Ovary (tissue), 9 donors: ENCODE data around the gene BAHCC1. TPM values are rescaled to one million over a fixed set of nuclear protein-coding genes. Genes with fewer than 3 reads are reported as not detected.

Source experiments
- DNase-seq, 5 donors: peaks; one replicate each; pipeline ENCODE4 v3.0.0-alpha.2; 2019 to 2020
- H3K27ac ChIP-seq, 2 donors: fragments of 200-600 bp; one replicate each; pipeline versions ENCODE4 v1.5.1 to v1.8.0; 2019 to 2022
- H3K27me3 ChIP-seq: fragments of 200-600 bp; one replicate; pipeline ENCODE4 v1.8.0; 2022
- H3K36me3 ChIP-seq: fragments of 200-600 bp; sonication (generic); one replicate; pipeline ENCODE4 v1.5.1; 2019
- H3K4me1 ChIP-seq: one replicate; pipeline ENCODE4 v1.8.1; 2013; ENCODE audit warnings: mild to moderate bottlenecking, moderate library complexity; ENCODE audit not compliant: insufficient read depth
- H3K4me3 ChIP-seq: fragments of 200-600 bp; sonication (generic); one replicate; pipeline ENCODE4 v1.5.1; 2017
- H3K9me3 ChIP-seq, 2 donors: fragments of 200-600 bp in 1 of 2; sonication (generic) in 1 of 2; one replicate each; pipeline versions ENCODE4 v1.5.1 to v1.8.1; 2013 to 2019; ENCODE audit warnings: mild to moderate bottlenecking in 1 of 2, moderate library complexity in 1 of 2
- EP300 ChIP-seq: sonication (generic); formaldehyde crosslinking; IDR thresholded peaks from one replicate; pipeline ENCODE4 v1.6.1; 2017; ENCODE audit warnings: antibody characterized with exemption
- POLR2A ChIP-seq: fragments of 450-650 bp; IDR thresholded peaks from one replicate; pipeline ENCODE4 v1.6.1; 2017; ENCODE audit warnings: antibody characterized with exemption, mild to moderate bottlenecking, moderate library complexity
- whole genome bisulfite sequencing, 3 donors: extraction: QIAGEN DNeasy Blood & Tissue Kit in 1 of 3; methylation state at CpG; one replicate each; pipeline versions ENCODE4 v1.1.5 to v1.1.7; 2013 to 2017; 5-methylcytosine and 5-hydroxymethylcytosine counted together
- intact Hi-C, 4 donors: fragments of 100-400 bp; cut with DNase I; formaldehyde crosslinking; loops; one replicate each; pipeline versions ENCODE4 v1.11.0 to v1.15.1; 2022 to 2023
- polyA plus RNA-seq, 2 donors: library from polyadenylated mRNA; stranded (reverse); fragments of 200-250 nt in 1 of 2; fragments of 350-450 nt in 1 of 2; fragmentation: Illumina TruSeq in 1 of 2; extraction: RNeasy Lipid Tissue Mini Kit (QIAGEN cat#74804) in 1 of 2; gene quantifications; one replicate each; pipeline ENCODE4 v1.2.3, GENCODE V29; 2013 to 2014
- total RNA-seq, 7 donors: library from RNA; depleted of rRNA in 2 of 7; stranded (reverse); fragments of >200 nt in 2 of 7; fragmentation: NEBNext Ultra II Directional in 3 of 7; extraction: Animal tissue kit (Norgen Biotek cat#: 25700) in 3 of 7; gene quantifications; one replicate each; pipeline versions ENCODE4 v1.1.0 to v1.2.4, GENCODE V29; 2016 to 2023
- TF ChIP-seq, protein P1 (sequence below), 3 donors: fragments of 450-650 bp in 2 of 3; fragments of 200-600 bp in 1 of 3; IDR thresholded peaks; one replicate each; pipeline versions ENCODE4 v1.5.1 to v1.8.0; 2016 to 2022; ENCODE audit warnings: antibody characterized with exemption in 3 of 3, mild to moderate bottlenecking in 1 of 3
- donor health status: DM: no; HTN: no; CAD: no; lungs with moderate emphysema.
- donor health status: DM: no; HTN: no; CAD: no.
- donor health status: Bipolar disorder and iron deficiency.
- donor health status: DM: yes; HTN: yes; CAD: no.
- donor health status: DM: no; HTN: no; CAD: no.
- donor health status: DM: yes; HTN: yes; CAD: no.

The BAHCC1 gene
- total and polyA plus RNA-seq, 9 donors = 1.9 to 31.9 (median 18.4) TPM

DNA sequence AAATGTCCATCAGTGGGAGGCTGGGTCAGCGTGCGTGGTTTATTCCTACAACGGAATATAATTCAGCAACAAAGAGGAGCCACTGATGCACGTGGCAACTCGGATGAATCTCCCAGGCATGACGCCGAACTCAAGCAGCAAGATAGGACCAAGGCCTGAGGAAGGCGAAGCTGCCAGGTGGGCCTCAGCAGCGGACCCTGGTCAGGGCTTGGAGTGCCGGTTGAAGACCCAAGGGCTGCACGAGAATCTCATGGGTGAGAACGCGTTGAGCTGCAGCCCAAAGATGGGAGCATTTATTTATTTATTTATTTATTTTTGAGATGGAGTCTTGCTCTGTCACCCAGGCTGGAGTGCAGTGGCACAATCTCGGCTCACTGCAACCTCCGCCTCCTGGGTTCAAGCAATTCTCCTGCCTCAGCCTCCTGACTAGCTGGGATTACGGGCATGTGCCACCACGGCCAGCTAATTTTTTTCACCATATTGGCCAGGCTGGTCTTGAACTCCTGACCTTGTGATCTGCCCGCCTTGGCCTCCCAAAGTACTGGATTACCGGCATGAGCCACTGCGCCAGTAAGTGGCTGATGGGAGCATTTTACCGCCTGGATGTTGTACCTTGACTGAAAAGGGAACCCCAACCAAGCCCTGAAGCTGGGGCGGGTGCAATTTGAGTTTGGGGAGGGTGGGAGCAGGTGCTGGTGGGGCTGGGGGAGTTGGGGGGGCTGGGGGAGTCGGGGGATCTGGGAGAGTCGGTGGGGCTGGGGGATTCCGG is 18.1 kb upstream of the BAHCC1 start:
- TF ChIP-seq POLR2A = no peak
- TF ChIP-seq, protein P1, sequence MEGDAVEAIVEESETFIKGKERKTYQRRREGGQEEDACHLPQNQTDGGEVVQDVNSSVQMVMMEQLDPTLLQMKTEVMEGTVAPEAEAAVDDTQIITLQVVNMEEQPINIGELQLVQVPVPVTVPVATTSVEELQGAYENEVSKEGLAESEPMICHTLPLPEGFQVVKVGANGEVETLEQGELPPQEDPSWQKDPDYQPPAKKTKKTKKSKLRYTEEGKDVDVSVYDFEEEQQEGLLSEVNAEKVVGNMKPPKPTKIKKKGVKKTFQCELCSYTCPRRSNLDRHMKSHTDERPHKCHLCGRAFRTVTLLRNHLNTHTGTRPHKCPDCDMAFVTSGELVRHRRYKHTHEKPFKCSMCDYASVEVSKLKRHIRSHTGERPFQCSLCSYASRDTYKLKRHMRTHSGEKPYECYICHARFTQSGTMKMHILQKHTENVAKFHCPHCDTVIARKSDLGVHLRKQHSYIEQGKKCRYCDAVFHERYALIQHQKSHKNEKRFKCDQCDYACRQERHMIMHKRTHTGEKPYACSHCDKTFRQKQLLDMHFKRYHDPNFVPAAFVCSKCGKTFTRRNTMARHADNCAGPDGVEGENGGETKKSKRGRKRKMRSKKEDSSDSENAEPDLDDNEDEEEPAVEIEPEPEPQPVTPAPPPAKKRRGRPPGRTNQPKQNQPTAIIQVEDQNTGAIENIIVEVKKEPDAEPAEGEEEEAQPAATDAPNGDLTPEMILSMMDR (IDR thresholded peaks at IDR 0.05) = no peak
- TF ChIP-seq EP300 = no peak
- Histone ChIP-seq H3K4me3 (no peak overlapping the region), H3K36me3 (no peaks in the 10 kb centered on the region), H3K27ac (no peak overlapping the region), H3K27me3 (no peaks in the 10 kb centered on the region), H3K9me3 (no peaks in the 10 kb centered on the region), H3K4me1 (no peaks in the 10 kb centered on the region)
- no peak for DNase-seq
- 89 to 91% (median 90%) methylated on average over 25 of the region's 25 CpGs for WGBS, 3 donors
- intact Hi-C loops = no loop called here

DNA sequence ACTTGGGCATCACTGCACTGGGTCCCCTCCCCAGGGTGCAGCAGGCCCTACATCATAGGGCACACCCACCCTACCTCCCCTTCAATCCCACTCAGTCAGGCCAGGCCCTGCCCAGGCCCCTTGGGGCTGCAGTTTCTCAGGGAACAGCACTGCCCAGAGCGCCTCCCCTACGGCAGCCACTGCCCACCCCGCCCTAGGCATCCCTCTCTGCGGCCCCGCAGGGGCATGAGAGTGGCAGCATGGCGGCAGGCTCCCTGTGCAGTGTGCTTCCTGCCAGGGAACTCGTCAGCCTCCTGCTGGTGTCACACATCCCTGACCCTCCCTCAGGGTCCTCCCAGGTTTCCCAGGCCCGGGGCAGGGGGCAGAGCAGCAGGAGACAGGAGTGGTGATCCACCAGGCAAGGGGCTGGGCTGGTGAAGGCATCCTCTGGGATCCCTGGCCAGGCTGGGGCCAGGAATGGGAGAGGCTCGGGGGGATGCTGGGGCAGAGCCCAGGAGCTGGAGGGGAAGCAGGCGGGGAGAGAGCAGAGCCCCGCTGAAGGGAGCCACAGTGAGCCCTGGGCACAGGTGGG is 16.2 kb upstream of the BAHCC1 start:
- DNase-seq = no peak
- no peaks in the 10 kb centered on the region for H3K27me3 ChIP-seq
- TF ChIP-seq POLR2A = no peak
- TF ChIP-seq, protein P1 (IDR thresholded peaks at IDR 0.05) = no peak
- TF ChIP-seq EP300 = no peak
- intact Hi-C loops = no loop called here
- no peak overlapping the region for H3K27ac ChIP-seq
- H3K36me3 ChIP-seq = no peaks in the 10 kb centered on the region
- H3K4me1 ChIP-seq = no peaks in the 10 kb centered on the region
- WGBS, 3 donors = 80 to 90% (median 84%) methylated on average over 10 to 11 of the region's 11 CpGs
- H3K9me3 ChIP-seq = no peaks in the 10 kb centered on the region
- H3K4me3 ChIP-seq = no peak overlapping the region

DNA sequence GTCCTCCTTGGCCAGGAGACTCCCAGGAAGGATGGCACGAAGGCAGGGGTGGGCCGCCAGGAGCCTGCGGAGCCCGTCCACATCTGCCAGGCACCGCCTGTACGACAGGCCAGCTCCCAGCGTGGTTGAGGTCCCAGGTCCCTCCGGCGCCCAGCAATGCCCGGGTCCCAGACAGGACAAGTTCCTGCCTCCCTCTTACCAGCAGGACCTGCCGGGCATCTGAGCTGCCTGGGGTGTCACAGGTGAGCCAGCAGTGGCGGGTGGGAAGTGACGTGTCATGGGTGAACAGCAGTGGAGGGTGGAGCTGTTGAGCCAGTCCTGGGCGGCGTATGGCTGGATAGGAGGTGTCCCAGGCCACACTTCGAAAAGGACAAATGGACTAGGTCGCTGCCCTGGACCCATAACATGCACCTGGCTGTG is 15.7 kb upstream of the BAHCC1 start:
- WGBS, 3 donors = 67 to 84% (median 79%) methylated on average over 15 to 17 of the region's 17 CpGs
- no peaks in the 10 kb centered on the region for H3K27me3 ChIP-seq
- DNase-seq = no peak
- H3K9me3 ChIP-seq = no peaks in the 10 kb centered on the region
- no peak for TF ChIP-seq POLR2A
- TF ChIP-seq, protein P1 (IDR thresholded peaks at IDR 0.05) = no peak
- no peak for TF ChIP-seq EP300
- H3K4me1 ChIP-seq = no peaks in the 10 kb centered on the region
- H3K36me3 ChIP-seq = no peaks in the 10 kb centered on the region
- H3K27ac ChIP-seq = no peak overlapping the region
- intact Hi-C loops = no loop called here
- H3K4me3 ChIP-seq = no peak overlapping the region

DNA sequence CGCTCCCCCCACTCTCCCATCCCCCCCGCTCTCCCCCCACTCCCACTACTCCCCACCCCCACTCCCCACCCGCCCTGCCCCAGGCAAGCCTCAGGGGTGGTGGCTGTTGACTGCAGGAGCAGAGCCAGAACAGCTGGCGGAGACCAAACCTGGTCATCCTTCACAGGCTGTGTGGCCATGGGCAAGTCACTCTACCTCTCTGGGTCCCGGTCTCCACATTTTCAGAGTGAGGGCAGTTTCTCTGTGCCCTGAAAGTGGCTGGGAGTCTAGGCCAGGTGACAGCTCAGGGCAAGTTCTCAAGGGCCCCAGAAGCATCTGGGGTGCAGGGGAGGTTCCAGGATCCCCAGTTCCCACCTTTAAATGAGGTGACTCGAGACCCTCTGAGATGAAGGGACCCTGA is 15.1 kb upstream of the BAHCC1 start:
- no peak for DNase-seq
- Histone ChIP-seq H3K36me3 (no peaks in the 10 kb centered on the region), H3K27me3 (no peaks in the 10 kb centered on the region), H3K4me1 (no peaks in the 10 kb centered on the region), H3K4me3 (no peak overlapping the region), H3K9me3 (no peaks in the 10 kb centered on the region), H3K27ac (no peak overlapping the region)
- TF ChIP-seq EP300 = no peak
- TF ChIP-seq POLR2A = no peak
- TF ChIP-seq, protein P1 (IDR thresholded peaks at IDR 0.05) = no peak
- intact Hi-C loops = no loop called here
- WGBS, 3 donors = 51 to 60% (median 59%) methylated on average over 2 to 6 of the region's 6 CpGs
